H1 (cell line): ENCODE measurements around the gene ERH. TPM values are rescaled to one million over a fixed set of nuclear protein-coding genes. Genes with fewer than 3 reads are reported as not detected.
"Not testable (repeated sequence)": the region's sequence is repeated elsewhere in the genome, so short reads cannot be mapped to it uniquely, and the experiment has no call there.

Experiments
- CTCF ChIA-PET: fragments of 300-600 bp; sonication (Branson Sonifier 250); formaldehyde crosslinking; loops from one replicate; lab custom pipeline; 2021; ENCODE audit not compliant: partially characterized antibody; lab: Charles Lee
- POLR2A ChIA-PET: fragments of 300-600 bp; sonication (Branson Sonifier 250); formaldehyde crosslinking; loops from one replicate; lab custom pipeline; 2021; ENCODE audit warnings: inconsistent platforms; ENCODE audit not compliant: partially characterized antibody; lab: Charles Lee
- DNase-seq, 2 experiments: peaks; one replicate each; pipeline versions ENCODE4 v3.0.0 to v3.0.0-alpha.2; 2010 to 2022; ENCODE audit warnings: low spot score in 2 of 2, low read depth in 1 of 2, mixed read lengths in 1 of 2
- FAIRE-seq: peaks from 2 replicates; lab custom pipeline; 2011; peaks lifted over from hg19 to GRCh38; lab: Jason Lieb, UNC
- H2AFZ ChIP-seq: 2 replicates; pipeline ENCODE4 v1.8.1; 2012; ENCODE audit warnings: low read length, inconsistent platforms
- H2AK5ac ChIP-seq: 2 replicates; pipeline ENCODE4 v1.6.1; 2013; ENCODE audit warnings: low read depth, low read length
- H2BK120ac ChIP-seq: replicated peaks from 2 replicates; pipeline ENCODE3; 2013; ENCODE audit warnings: low read depth, low read length, inconsistent platforms
- H2BK12ac ChIP-seq: 2 replicates; pipeline ENCODE4 v1.6.1; 2013; ENCODE audit warnings: low read depth, low read length
- H2BK15ac ChIP-seq: 2 replicates; pipeline ENCODE4 v1.6.1; 2013; ENCODE audit warnings: low read length
- H2BK20ac ChIP-seq: 2 replicates; pipeline ENCODE4 v1.6.1; 2013; ENCODE audit warnings: low read length
- H2BK5ac ChIP-seq: 2 replicates; pipeline ENCODE4 v1.6.1; 2013; ENCODE audit warnings: low read depth, low read length
- H3K14ac ChIP-seq: 2 replicates; pipeline ENCODE4 v1.6.1; 2013; ENCODE audit warnings: inconsistent platforms; ENCODE audit not compliant: insufficient read length
- H3K18ac ChIP-seq: 2 replicates; pipeline ENCODE4 v1.6.1; 2013; ENCODE audit warnings: low read length; ENCODE audit errors: extremely low read depth
- H3K23ac ChIP-seq: 2 replicates; pipeline ENCODE4 v1.6.1; 2013; ENCODE audit warnings: inconsistent platforms; ENCODE audit not compliant: insufficient read length
- H3K23me2 ChIP-seq: 2 replicates; pipeline ENCODE4 v1.6.1; 2013; ENCODE audit warnings: low read depth, low read length
- H3K27ac ChIP-seq: 2 replicates; pipeline ENCODE4 v1.6.1; 2011; ENCODE audit warnings: low read depth, low read length, inconsistent platforms
- H3K27me3 ChIP-seq, 4 experiments: replicated peaks in 1 of 4; 1 replicate in 1 of 4; 2 replicates in 3 of 4; pipeline versions ENCODE4 v1.6.1 to v1.8.1; 2011 to 2013; ENCODE audit warnings: low read length in 3 of 4, mild to moderate bottlenecking in 3 of 4, inconsistent platforms in 2 of 4, mixed read lengths in 2 of 4, moderate library complexity in 1 of 4; ENCODE audit not compliant: control insufficient read depth in 3 of 4, insufficient read depth in 3 of 4; ENCODE audit errors: extremely low read depth in 1 of 4
- H3K36me3 ChIP-seq, 4 experiments: 2 replicates each; pipeline versions ENCODE4 v1.6.1 to v1.8.1; 2011 to 2013; ENCODE audit warnings: mild to moderate bottlenecking in 4 of 4, low read length in 3 of 4, moderate library complexity in 2 of 4, control low read depth in 1 of 4, inconsistent platforms in 1 of 4; ENCODE audit not compliant: insufficient read depth in 4 of 4, control insufficient read depth in 2 of 4
- H3K4ac ChIP-seq: replicated peaks from 2 replicates; pipeline ENCODE3; 2013; ENCODE audit warnings: low read length, low read depth, mixed read lengths, inconsistent platforms; ENCODE audit not compliant: insufficient read length
- H3K4me1 ChIP-seq, 4 experiments: replicated peaks in 1 of 4; 1 replicate in 1 of 4; 2 replicates in 3 of 4; pipeline versions ENCODE4 v1.6.1 to v1.8.1; 2011 to 2013; ENCODE audit warnings: low read length in 3 of 4, inconsistent platforms in 2 of 4, mixed read lengths in 1 of 4; ENCODE audit not compliant: insufficient read depth in 4 of 4, control insufficient read depth in 3 of 4
- H3K4me2 ChIP-seq, 2 experiments: 2 replicates each; pipeline versions ENCODE4 v1.6.1 to v1.8.1; 2011 to 2013; ENCODE audit warnings: low read depth in 2 of 2, low read length in 2 of 2, control low read depth in 1 of 2, inconsistent platforms in 1 of 2, mild to moderate bottlenecking in 1 of 2; ENCODE audit not compliant: insufficient read depth in 1 of 2
- H3K4me3 ChIP-seq, 4 experiments: fragments of 200-600, 300-600 bp in 1 of 4; sonication (generic), shearing (Covaris generic), sonication (Bioruptor Twin) in 1 of 4; 2 replicates each; pipeline versions ENCODE4 v1.5.1 to v1.8.1; 2011 to 2016; ENCODE audit warnings: low read length in 4 of 4, low read depth in 3 of 4, control low read depth in 2 of 4, inconsistent platforms in 2 of 4, mild to moderate bottlenecking in 2 of 4, mixed read lengths in 1 of 4, moderate library complexity in 1 of 4; ENCODE audit not compliant: insufficient read depth in 2 of 4; ENCODE audit errors: extremely low read depth in 1 of 4
- H3K56ac ChIP-seq: replicated peaks from 2 replicates; pipeline ENCODE3; 2013; ENCODE audit warnings: low read depth, mild to moderate bottlenecking, mixed read lengths, low read length, inconsistent platforms; ENCODE audit not compliant: insufficient read length
- H3K79me1 ChIP-seq: 2 replicates; pipeline ENCODE4 v1.6.1; 2013; ENCODE audit warnings: low read depth, low read length, control low read depth
- H3K79me2 ChIP-seq, 2 experiments: 2 replicates each; pipeline versions ENCODE4 v1.6.1 to v1.8.1; 2012 to 2013; ENCODE audit warnings: low read length in 2 of 2, mild to moderate bottlenecking in 2 of 2, inconsistent platforms in 1 of 2; ENCODE audit not compliant: insufficient read depth in 2 of 2, control insufficient read depth in 1 of 2
- H3K9ac ChIP-seq, 4 experiments: replicated peaks in 1 of 4; 1 replicate in 1 of 4; 2 replicates in 3 of 4; pipeline versions ENCODE4 v1.6.1 to v1.8.1; 2011 to 2013; ENCODE audit warnings: low read depth in 3 of 4, low read length in 3 of 4, control low read depth in 2 of 4, mild to moderate bottlenecking in 2 of 4, moderate library complexity in 2 of 4, inconsistent platforms in 1 of 4; ENCODE audit errors: extremely low read depth in 1 of 4
- H3K9me3 ChIP-seq, 2 experiments: 2 replicates each; pipeline versions ENCODE4 v1.6.1 to v1.8.1; 2012 to 2013; ENCODE audit warnings: mild to moderate bottlenecking in 2 of 2, moderate library complexity in 2 of 2, control low read depth in 1 of 2, inconsistent platforms in 1 of 2, low read depth in 1 of 2, low read length in 1 of 2, mixed read lengths in 1 of 2; ENCODE audit not compliant: insufficient read depth in 2 of 2
- H4K20me1 ChIP-seq, 2 experiments: replicated peaks in 1 of 2; 2 replicates each; pipeline versions ENCODE3 to v1.8.1; 2011 to 2013; ENCODE audit warnings: inconsistent platforms in 2 of 2, low read length in 2 of 2, mild to moderate bottlenecking in 1 of 2; ENCODE audit not compliant: insufficient read depth in 2 of 2, control insufficient read depth in 1 of 2
- H4K5ac ChIP-seq: 2 replicates; pipeline ENCODE4 v1.6.1; 2013; ENCODE audit warnings: low read length, low read depth, mixed read lengths, inconsistent platforms; ENCODE audit not compliant: insufficient read length
- H4K8ac ChIP-seq: 2 replicates; pipeline ENCODE4 v1.8.0; 2013; ENCODE audit warnings: mild to moderate bottlenecking, moderate library complexity, low read length, inconsistent platforms; ENCODE audit not compliant: insufficient read depth; ENCODE audit errors: extremely low read depth
- H4K91ac ChIP-seq: replicated peaks from 2 replicates; pipeline ENCODE3; 2013; ENCODE audit warnings: low read length, mixed read lengths, inconsistent platforms; ENCODE audit not compliant: insufficient read length
- WGBS, 2 experiments: shearing (Covaris generic) in 1 of 2; methylation state at CpG; one replicate each; pipeline versions ENCODE4 v1.1.6 to v1.1.7; 2013 to 2015; ENCODE audit warnings: low lambda C conversion rate in 2 of 2, mixed read lengths in 2 of 2, inconsistent platforms in 1 of 2, low coverage in 1 of 2, missing lambda C conversion rate in 1 of 2; ENCODE audit not compliant: insufficient replicate concordance in 2 of 2, insufficient coverage in 1 of 2, insufficient read length in 1 of 2; ENCODE audit errors: extremely low coverage in 1 of 2, missing lambda C conversion rate in 1 of 2; 5-methylcytosine and 5-hydroxymethylcytosine counted together
- polyA plus RNA-seq, 7 experiments: library from polyadenylated mRNA; depleted of rRNA in 3 of 7; stranded (reverse) in 5 of 7; unstranded in 2 of 7; fragments of >200 nt in 5 of 7; fragments of 200-250 nt in 2 of 7; gene quantifications; 1 replicate in 5 of 7; 2 replicates in 1 of 7; 4 replicates in 1 of 7; pipeline versions ENCODE4 v1.2.1 to v1.2.3, GENCODE V29; 2011 to 2013; ENCODE audit warnings: missing spikeins in 2 of 7, mixed read lengths in 2 of 7
- total RNA-seq: library from RNA; stranded (reverse); fragmentation: NEBNext Ultra II Directional; extraction: Animal tissue kit (Norgen Biotek cat#: 25700); gene quantifications from 2 replicates; pipeline ENCODE4 v1.2.1, GENCODE V29; 2021

ERH gene
- total and polyA plus RNA-seq, 2 of the 8 experiments (the other 6 are each of a cell fraction or from before 2014, with no cell fraction given), result 329 to 454 TPM

DNA sequence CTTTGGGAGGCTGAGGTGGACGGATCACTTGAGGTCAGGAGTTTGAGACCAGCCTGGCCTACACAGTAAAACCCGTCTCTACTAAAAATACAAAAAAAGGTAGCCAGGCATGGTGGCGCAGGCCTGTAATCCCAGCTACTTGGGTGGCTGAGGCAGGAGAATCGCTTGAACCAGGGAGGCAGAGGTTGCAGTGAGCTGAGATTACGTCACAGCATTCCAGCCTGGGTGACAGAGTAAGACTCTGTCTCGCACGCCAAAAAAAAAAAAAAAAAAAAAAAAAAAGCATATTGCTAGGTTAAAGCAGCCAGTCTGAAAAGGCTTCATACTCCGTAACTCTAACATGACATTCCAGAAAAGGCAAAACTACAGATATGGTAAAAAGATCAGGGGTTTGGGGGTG, 6.7 kb downstream of the ERH start:
- H4K91ac ChIP-seq, H4K5ac ChIP-seq, H3K9ac ChIP-seq, H2BK12ac ChIP-seq, H2AK5ac ChIP-seq, H3K27me3 ChIP-seq, H3K4me1 ChIP-seq, FAIRE-seq, H3K9me3 ChIP-seq, H3K56ac ChIP-seq, H2BK5ac ChIP-seq, H3K4me3 ChIP-seq, H2BK20ac ChIP-seq, H2BK120ac ChIP-seq, H2AFZ ChIP-seq, DNase-seq, H3K4me2 ChIP-seq, H3K23ac ChIP-seq, H3K14ac ChIP-seq, H2BK15ac ChIP-seq, H3K23me2 ChIP-seq, H3K79me1 ChIP-seq, H3K4ac ChIP-seq, H3K27ac ChIP-seq, H3K18ac ChIP-seq: not testable (repeated sequence)
- CTCF ChIA-PET, result interaction anchor here (0.9 kb wide), 1 partner anchor 15 kb away, joined by 3 read pairs; no protein-coding TSS in a partner anchor
- H4K20me1 ChIP-seq, result peaks cover 17 to 25% of the 10 kb centered on the region in 2 experiments
- peak overlapping the region; percentile 25; the same call in 1 of the 2 replicates for H4K8ac ChIP-seq
- H3K79me2 ChIP-seq, result peaks cover 33 to 96% of the 10 kb centered on the region in 2 experiments
- H3K36me3 ChIP-seq, result peaks cover 20 to 81% (median 54%) of the 10 kb centered on the region in 4 experiments
- 96% methylated on average over 6 of the region's 8 CpGs; no CpG with 5 or more reads in 1 of the 2 experiments for WGBS, 2 experiments
- POLR2A ChIA-PET, result interaction anchor here (0.8 to 1.1 kb wide), 2 partner anchors 9 to 22 kb away, joined by 3 to 8 read pairs; no protein-coding TSS in a partner anchor
